Vagina (tissue), 2 donors: ENCODE measurements around the gene TANK. TPM values are rescaled to one million over a fixed set of nuclear protein-coding genes. Genes with fewer than 3 reads are reported as not detected.

Experiments used
- DNase-seq, 2 donors: peaks; one replicate each; pipeline ENCODE4 v3.0.0-alpha.2; 2017; ENCODE audit errors: extremely low spot score in 2 of 2
- H3K27ac ChIP-seq: fragments of 200-600 bp; sonication (generic); one replicate; pipeline ENCODE4 v1.5.1; 2019
- H3K27me3 ChIP-seq: fragments of 200-600 bp; sonication (generic); one replicate; pipeline ENCODE4 v1.5.1; 2019
- H3K36me3 ChIP-seq, 2 donors: fragments of 200-600 bp; sonication (generic); one replicate each; pipeline ENCODE4 v1.5.1; 2017 to 2019
- H3K4me1 ChIP-seq: fragments of 200-600 bp; sonication (generic); one replicate; pipeline ENCODE4 v1.5.1; 2019
- H3K4me3 ChIP-seq, 2 donors: fragments of 200-600 bp; sonication (generic); 1 replicate in 1 of 2; 2 replicates in 1 of 2; pipeline ENCODE4 v1.5.1; 2016 to 2019
- H3K9me3 ChIP-seq: fragments of 200-600 bp; sonication (generic); one replicate; pipeline ENCODE4 v1.5.1; 2019
- CTCF ChIP-seq, 3 experiments: fragments of 450-650 bp in 2 of 3; fragments of 200-600 bp in 1 of 3; sonication (generic) in 1 of 3; IDR thresholded peaks; one replicate each; pipeline ENCODE4 v1.5.1; 2017 to 2019; ENCODE audit warnings: antibody characterized with exemption in 3 of 3, mild to moderate bottlenecking in 2 of 3, moderate library complexity in 2 of 3
- POLR2A ChIP-seq, 2 donors: fragments of 450-650 bp; IDR thresholded peaks; one replicate each; pipeline ENCODE4 v1.6.1; 2017; ENCODE audit warnings: antibody characterized with exemption in 2 of 2, mild to moderate bottlenecking in 2 of 2, moderate library complexity in 2 of 2
- POLR2AphosphoS5 ChIP-seq, 2 donors: sonication (generic); formaldehyde crosslinking; IDR thresholded peaks; one replicate each; pipeline ENCODE4 v1.9.0; 2017; ENCODE audit warnings: antibody characterized with exemption in 2 of 2, mild to moderate bottlenecking in 2 of 2, low read depth in 1 of 2; ENCODE audit not compliant: insufficient read depth in 1 of 2
- intact Hi-C: fragments of 100-400 bp; cut with DNase I; formaldehyde crosslinking; loops from one replicate; pipeline ENCODE4 v1.15.1; 2023
- total RNA-seq: library from RNA; depleted of rRNA; stranded (reverse); fragments of >200 nt; gene quantifications from one replicate; pipeline ENCODE4 v1.2.3, GENCODE V29; 2016

TANK gene
- total RNA-seq, 1 donor from 2014 or later = 94.0 TPM

- TF ChIP-seq CTCF (IDR thresholded peaks at IDR 0.05) = no peak
- TF ChIP-seq POLR2A (IDR thresholded peaks at IDR 0.05) = no peak
- TF ChIP-seq POLR2AphosphoS5 (IDR thresholded peaks at IDR 0.05; ENCODE audit: insufficient read depth in 1 of 2, low read depth in 1 of 2) = no peak
- peaks cover 19% of the 10 kb centered on the region for H3K4me1 ChIP-seq
- no peaks in the 10 kb centered on the region for H3K9me3 ChIP-seq
- no peak overlapping the region for H3K27ac ChIP-seq
- no peak overlapping the region for H3K4me3 ChIP-seq
- intact Hi-C loops = no loop called here
- no peaks in the 10 kb centered on the region for H3K36me3 ChIP-seq
- H3K27me3 ChIP-seq = no peaks in the 10 kb centered on the region
- no peak for DNase-seq
Observed at GRCh38 chr2:161133366-161133765, 26.9 kb upstream of the TANK start.

- intact Hi-C loops = no loop called here
- Histone ChIP-seq H3K27me3 (no peaks in the 10 kb centered on the region), H3K4me3 (no peak overlapping the region), H3K27ac (peak overlapping the region; percentile 50), H3K36me3 (no peaks in the 10 kb centered on the region), H3K9me3 (no peaks in the 10 kb centered on the region), H3K4me1 (peaks cover 30% of the 10 kb centered on the region)
- no peak for DNase-seq
- no peak for TF ChIP-seq CTCF (IDR thresholded peaks at IDR 0.05)
Observed at GRCh38 chr2:161134547-161135518, 25.4 kb upstream of the TANK start.

- Histone ChIP-seq H3K27me3 (no peaks in the 10 kb centered on the region), H3K36me3 (no peaks in the 10 kb centered on the region), H3K4me3 (no peak overlapping the region), H3K27ac (peak overlapping the region; percentile 50), H3K9me3 (no peaks in the 10 kb centered on the region), H3K4me1 (peaks cover 30% of the 10 kb centered on the region)
- intact Hi-C loops = no loop called here
- TF ChIP-seq POLR2A (IDR thresholded peaks at IDR 0.05) (no peak), CTCF (IDR thresholded peaks at IDR 0.05) (no peak), POLR2AphosphoS5 (IDR thresholded peaks at IDR 0.05; ENCODE audit: insufficient read depth in 1 of 2, low read depth in 1 of 2) (no peak)
- no peak for DNase-seq
Observed at GRCh38 chr2:161135951-161136593, 24.2 kb upstream of the TANK start.

- Histone ChIP-seq H3K4me1 (peaks cover 30% of the 10 kb centered on the region), H3K27me3 (no peaks in the 10 kb centered on the region), H3K36me3 (no peaks in the 10 kb centered on the region), H3K4me3 (no peak overlapping the region), H3K27ac (peak overlapping the region; percentile 50), H3K9me3 (no peaks in the 10 kb centered on the region)
- no peak for DNase-seq
- intact Hi-C loops = no loop called here
- peak in 1 of 2 donors; percentile 31 for TF ChIP-seq POLR2AphosphoS5 (IDR thresholded peaks at IDR 0.05; ENCODE audit: insufficient read depth in 1 of 2, low read depth in 1 of 2)
- TF ChIP-seq CTCF (IDR thresholded peaks at IDR 0.05) = no peak
- no peak for TF ChIP-seq POLR2A (IDR thresholded peaks at IDR 0.05)
Observed at GRCh38 chr2:161136696-161137324, 23.4 kb upstream of the TANK start.
